Fibroblast of lung (primary cell): ENCODE results near the gene TENM3.

Source experiments
- EZH2 ChIP-seq: IDR thresholded peaks from 2 replicates; pipeline ENCODE4 v1.5.1; 2012; ENCODE audit warnings: low read length, control low read depth, mild to moderate bottlenecking; ENCODE audit errors: missing control alignments
- TF ChIP-seq, protein P1 (sequence below), 2 donors: IDR thresholded peaks in 1 of 2; conservative IDR thresholded peaks in 1 of 2; 1 replicate in 1 of 2; 2 replicates in 1 of 2; pipeline ENCODE4 v1.5.1; 2011 to 2012; ENCODE audit warnings: low read length in 2 of 2, control low read depth in 1 of 2, inconsistent platforms in 1 of 2, low read depth in 1 of 2, mild to moderate bottlenecking in 1 of 2

DNA sequence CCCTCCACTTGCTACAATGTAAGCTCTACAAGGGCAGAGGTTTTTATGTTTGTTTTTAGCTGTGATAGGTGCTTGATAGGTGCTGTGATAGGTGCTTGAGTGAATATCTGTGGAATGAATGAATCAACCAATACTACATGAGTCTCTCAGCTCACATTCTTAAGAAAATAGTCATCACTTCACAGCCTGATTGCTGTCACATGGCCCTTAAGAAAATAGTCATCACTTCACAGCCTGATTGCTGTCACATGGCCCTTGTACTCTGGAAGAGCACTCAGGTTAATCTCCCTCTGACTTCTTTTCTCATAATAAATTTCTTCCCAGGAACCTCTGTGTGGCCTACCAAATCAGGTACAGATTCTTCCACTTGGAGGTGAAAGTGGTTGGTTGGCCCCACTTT lies 335.2 kb downstream of the TENM3 start:
- TF ChIP-seq, protein P1, sequence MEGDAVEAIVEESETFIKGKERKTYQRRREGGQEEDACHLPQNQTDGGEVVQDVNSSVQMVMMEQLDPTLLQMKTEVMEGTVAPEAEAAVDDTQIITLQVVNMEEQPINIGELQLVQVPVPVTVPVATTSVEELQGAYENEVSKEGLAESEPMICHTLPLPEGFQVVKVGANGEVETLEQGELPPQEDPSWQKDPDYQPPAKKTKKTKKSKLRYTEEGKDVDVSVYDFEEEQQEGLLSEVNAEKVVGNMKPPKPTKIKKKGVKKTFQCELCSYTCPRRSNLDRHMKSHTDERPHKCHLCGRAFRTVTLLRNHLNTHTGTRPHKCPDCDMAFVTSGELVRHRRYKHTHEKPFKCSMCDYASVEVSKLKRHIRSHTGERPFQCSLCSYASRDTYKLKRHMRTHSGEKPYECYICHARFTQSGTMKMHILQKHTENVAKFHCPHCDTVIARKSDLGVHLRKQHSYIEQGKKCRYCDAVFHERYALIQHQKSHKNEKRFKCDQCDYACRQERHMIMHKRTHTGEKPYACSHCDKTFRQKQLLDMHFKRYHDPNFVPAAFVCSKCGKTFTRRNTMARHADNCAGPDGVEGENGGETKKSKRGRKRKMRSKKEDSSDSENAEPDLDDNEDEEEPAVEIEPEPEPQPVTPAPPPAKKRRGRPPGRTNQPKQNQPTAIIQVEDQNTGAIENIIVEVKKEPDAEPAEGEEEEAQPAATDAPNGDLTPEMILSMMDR (conservative IDR thresholded peaks at IDR 0.05 in 1 of 2, IDR thresholded peaks at IDR 0.05 in 1 of 2; ENCODE audit: low read depth in 1 of 2, low read length in 2 of 2), result no peak
- TF ChIP-seq EZH2, result no peak
